HCT116 (cell line): ENCODE results near the gene MMD.

Source experiments
- CTCF ChIP-seq, 3 experiments: fragments of 200-600 bp in 1 of 3; sonication (generic) in 1 of 3; IDR thresholded peaks in 2 of 3; conservative IDR thresholded peaks in 1 of 3; 2 replicates each; pipeline ENCODE4 v1.5.1; 2012 to 2017; ENCODE audit warnings: low read depth in 2 of 3, low read length in 2 of 3, antibody characterized with exemption in 1 of 3, borderline replicate concordance in 1 of 3, control low read depth in 1 of 3, mild to moderate bottlenecking in 1 of 3, mixed read lengths in 1 of 3, mixed run types in 1 of 3, moderate library complexity in 1 of 3; ENCODE audit not compliant: insufficient read depth in 1 of 3
- EZH2 ChIP-seq: fragments of 200-600 bp; sonication (generic); IDR thresholded peaks from 2 replicates; pipeline ENCODE4 v1.6.1; 2017; ENCODE audit warnings: antibody characterized with exemption, mixed run types
- FOSL1 ChIP-seq: IDR thresholded peaks from 2 replicates; pipeline ENCODE4 v1.6.1; 2012; ENCODE audit warnings: low read depth
- POLR2A ChIP-seq: IDR thresholded peaks from 2 replicates; pipeline ENCODE4 v1.7.0; 2011; ENCODE audit warnings: borderline replicate concordance; ENCODE audit not compliant: insufficient read depth, insufficient read length; ENCODE audit errors: extremely low read depth
- YY1 ChIP-seq: IDR thresholded peaks from 2 replicates; pipeline ENCODE4 v1.6.1; 2011; ENCODE audit warnings: low read length, low read depth, moderate library complexity, mild to moderate bottlenecking; ENCODE audit not compliant: insufficient replicate concordance; ENCODE audit errors: extremely low read depth
- ZBTB33 ChIP-seq: IDR thresholded peaks from 2 replicates; pipeline ENCODE4 v1.6.1; 2011; ENCODE audit warnings: mild to moderate bottlenecking, low read length, moderate library complexity; ENCODE audit not compliant: insufficient replicate concordance; ENCODE audit errors: extremely low read depth
- ZFX ChIP-seq: fragments of 450-650 bp; IDR thresholded peaks from 2 replicates; pipeline ENCODE4 v1.6.1; 2017

- TF ChIP-seq ZBTB33 (no peak), EZH2 (no peak), CTCF (IDR thresholded peaks at IDR 0.05 in 2 of 3, conservative IDR thresholded peaks at IDR 0.05 in 1 of 3; ENCODE audit: borderline replicate concordance in 1 of 3, insufficient read depth in 1 of 3, low read depth in 2 of 3, low read length in 2 of 3) (no peak), POLR2A (no peak), FOSL1 (no peak), ZFX (no peak), YY1 (no peak)
Observed at GRCh38 chr17:55440391-55440790, 18.8 kb upstream of the MMD start.
